Measurements from ENCODE around the gene CRACR2A.

DNA sequence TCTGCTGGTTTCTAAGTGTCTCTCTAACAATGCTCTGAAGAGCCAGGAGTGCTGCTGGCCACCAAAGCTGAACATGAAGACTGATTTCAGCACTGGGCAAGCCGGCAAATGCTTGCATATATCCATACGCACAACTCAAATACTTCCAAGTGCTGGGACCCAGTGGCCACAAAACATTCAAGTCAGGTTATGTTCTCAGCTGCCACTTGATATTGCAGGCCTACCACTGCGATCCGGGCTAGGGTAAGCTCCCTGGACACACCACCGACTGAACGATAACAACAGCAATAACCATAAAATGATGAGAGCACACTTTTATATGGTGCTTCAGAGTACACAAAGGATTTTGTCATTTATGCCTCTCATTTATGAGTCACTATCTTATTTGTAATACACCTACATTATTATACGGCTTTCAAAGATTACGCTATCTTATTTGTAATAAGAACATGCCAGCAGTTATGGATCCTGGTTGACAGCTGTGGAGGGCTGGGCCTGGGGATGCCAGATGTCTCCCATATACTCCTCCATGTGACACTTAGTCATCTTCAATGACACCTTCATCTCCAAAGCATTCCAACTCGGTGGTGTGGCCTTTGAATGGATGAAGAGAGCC is 35.5 kb downstream of the CRACR2A start:
- TF ChIP-seq, protein P1, sequence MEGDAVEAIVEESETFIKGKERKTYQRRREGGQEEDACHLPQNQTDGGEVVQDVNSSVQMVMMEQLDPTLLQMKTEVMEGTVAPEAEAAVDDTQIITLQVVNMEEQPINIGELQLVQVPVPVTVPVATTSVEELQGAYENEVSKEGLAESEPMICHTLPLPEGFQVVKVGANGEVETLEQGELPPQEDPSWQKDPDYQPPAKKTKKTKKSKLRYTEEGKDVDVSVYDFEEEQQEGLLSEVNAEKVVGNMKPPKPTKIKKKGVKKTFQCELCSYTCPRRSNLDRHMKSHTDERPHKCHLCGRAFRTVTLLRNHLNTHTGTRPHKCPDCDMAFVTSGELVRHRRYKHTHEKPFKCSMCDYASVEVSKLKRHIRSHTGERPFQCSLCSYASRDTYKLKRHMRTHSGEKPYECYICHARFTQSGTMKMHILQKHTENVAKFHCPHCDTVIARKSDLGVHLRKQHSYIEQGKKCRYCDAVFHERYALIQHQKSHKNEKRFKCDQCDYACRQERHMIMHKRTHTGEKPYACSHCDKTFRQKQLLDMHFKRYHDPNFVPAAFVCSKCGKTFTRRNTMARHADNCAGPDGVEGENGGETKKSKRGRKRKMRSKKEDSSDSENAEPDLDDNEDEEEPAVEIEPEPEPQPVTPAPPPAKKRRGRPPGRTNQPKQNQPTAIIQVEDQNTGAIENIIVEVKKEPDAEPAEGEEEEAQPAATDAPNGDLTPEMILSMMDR (IDR thresholded peaks at IDR 0.05): no peak
- no peak for TF ChIP-seq POLR2A (IDR thresholded peaks at IDR 0.05)
